NCI-H2227 (cell line): ENCODE results near the gene MDH1.
"Not testable (repeated sequence)": the region's sequence is repeated elsewhere in the genome, so short reads cannot be mapped to it uniquely, and the experiment has no call there.

ENCODE experiments used
- DNase-seq: peaks from one replicate; lab custom pipeline; 2025; ENCODE audit not compliant: unreplicated experiment; lab: John Stamatoyannopoulos, UW

Gene MDH1

DNA sequence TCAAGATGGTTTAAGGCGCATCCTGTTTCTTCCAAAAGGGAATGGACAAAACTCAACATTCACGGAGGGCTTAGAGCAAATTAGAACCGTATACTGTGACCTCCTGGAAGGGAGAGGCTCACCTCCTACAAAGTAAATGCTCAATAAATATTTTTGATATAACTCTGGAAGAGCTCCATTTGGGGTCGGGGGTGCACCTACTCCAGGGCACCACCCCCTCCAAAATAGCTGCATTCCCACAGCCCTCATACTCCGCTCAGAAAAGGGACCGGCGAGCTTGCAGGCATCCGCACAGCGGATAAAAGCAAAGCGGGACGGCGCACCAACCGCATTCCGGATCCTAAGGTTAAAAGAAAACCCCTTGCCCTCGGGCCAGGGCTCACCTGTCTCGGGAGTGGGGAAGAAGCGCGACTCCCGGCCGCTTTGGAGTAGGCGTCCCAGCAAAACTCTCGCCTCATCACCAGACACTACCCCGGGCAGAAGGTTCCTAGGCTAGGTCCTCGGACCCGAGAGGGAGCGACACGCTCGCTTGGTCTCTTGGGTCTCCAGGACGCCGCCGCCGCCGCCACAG, 864 bp upstream of the MDH1 start:
- DNase-seq: no peak

DNA sequence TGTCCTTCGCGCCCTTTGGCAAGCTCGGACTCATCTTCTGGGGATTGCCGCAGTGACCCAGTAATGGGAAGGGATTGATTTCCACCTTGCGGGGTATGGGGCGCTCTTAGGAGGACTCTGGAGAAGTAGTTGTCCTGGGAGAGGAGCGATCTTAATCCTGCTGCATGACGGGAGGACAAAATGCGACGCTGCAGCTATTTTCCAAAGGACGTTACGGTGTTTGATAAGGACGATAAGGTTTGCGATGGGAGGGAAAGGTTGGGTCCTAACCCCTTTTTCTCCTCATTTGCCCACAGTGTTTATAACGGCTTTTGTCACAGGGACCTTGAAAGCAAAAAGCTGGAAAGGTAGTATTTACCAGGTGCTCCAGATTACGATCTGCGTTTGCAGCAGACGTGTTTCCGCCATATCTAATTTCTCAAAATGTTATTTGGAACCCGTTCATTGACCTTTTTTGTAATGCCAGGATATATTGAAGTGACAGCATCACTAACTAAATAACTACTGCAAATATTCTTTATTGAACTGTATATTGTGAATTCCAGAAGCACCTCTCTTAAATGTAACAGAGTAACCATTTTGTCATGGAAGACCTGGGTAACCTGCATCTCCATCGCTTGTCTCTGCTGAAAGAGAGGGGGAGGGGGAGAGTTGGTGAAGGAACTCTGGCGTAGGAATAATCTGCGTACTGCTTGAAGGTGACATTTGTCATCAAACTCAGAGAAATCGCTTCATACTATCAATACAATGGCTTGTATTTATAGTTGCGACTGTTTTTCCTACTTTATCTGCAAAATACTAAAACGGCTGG, 590 bp downstream of the MDH1 start:
- peak; percentile 55 for DNase-seq

DNA sequence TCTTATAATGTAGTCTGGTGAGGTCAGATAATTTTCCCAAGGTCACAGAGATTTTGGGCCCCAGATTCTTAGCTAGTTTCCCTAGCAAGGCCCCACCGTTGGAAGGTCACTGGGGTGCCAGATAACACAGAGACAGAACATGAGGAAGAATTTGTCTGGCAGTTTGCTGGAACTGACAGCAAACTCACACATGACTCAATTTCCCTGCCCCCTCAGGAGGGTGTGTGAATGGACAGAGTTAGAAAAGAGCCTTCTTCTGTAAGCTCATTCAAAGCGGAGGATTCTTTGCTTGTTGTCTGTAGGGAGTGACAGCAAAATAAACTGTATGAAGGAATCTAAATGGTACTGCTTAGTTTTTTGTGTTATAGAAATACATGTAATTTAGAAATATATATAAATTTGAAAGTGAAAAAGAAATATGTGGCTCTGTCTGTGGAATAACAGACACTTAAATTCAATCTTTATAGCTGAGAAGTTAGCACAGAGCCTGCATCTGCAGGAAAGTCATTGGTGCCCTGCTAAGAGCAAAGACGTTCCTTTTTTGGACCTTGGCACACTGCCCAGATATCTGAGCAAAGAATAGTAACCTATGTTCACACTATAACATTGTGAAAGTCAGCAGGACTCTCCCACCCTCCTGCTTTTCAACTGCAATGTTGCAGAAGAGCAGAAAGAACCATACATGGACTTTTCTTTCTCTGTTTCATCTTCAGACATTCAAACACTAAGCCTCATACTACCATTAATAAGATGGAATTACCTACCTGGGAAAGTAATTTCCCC, 2.1 kb downstream of the MDH1 start:
- peak; percentile 57 for DNase-seq

DNA sequence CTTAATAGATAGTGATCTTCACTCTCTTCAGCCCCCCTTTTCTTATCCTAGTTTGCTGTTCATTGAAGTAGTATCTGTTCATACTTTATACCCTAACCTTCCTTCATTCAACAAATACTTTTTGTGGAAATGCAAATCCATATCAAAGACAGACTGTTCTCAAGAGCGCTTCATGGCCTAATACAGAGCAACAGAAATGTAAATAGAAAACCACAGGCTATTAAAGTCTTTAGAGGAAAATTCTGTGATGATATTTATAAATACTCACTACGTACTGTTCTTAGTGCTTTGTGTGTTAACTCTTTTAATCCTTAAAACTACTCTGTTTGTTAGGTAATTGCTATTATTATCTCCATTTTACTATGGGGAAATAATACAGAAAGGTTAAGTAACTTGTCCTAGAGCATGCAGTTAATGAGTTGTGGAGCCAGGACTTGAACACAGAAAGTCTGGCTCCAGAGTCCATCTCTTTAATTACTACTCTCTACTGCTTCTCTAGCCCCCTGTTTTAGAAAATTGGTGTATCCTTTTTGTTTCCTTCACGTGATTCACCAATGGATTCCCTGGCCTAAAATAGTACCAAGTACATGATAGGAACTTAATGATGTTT, 2.9 kb downstream of the MDH1 start:
- DNase-seq: no peak

DNA sequence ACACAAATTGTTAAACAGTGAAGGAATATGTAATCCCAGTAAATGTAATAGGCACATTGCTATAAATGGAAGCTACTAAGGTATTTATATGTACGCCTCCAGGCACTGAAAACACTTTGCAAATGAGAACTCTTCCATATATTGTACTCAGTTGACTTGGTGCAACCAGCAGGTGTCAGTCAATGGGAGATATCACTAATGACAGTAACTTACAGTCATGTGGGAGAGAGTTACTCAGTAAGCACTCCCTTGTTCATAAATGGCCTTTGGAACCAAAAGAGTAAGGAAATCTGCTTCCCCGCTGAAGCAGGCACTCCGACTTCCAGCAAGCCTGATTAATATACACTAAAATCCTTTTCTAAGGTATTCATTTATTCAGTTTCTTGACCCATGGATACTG, 5.9 kb downstream of the MDH1 start:
- no peak for DNase-seq

DNA sequence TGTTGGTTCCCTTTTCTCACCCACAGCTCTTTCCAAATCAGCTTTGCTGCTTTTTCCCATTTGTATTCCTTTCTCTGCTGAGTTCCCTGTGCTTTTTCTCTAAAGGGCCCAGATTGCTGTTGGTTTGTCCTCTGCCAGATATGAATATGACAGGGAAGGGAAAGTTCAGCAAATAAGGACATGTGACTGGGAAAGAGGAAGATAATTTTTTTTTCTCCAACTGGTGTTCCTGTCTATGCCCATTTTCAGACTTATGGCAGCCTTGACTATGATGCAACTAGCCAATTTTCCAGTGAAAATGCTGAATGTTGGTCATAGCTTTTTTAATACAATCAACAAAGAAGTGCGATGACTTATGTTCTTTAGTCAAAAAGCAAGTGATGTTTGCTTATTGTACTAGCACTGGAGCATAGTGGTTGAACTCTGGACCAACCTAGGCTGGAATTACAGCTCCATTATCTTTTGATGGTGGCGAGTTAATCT, 7.7 kb downstream of the MDH1 start:
- DNase-seq: no peak

DNA sequence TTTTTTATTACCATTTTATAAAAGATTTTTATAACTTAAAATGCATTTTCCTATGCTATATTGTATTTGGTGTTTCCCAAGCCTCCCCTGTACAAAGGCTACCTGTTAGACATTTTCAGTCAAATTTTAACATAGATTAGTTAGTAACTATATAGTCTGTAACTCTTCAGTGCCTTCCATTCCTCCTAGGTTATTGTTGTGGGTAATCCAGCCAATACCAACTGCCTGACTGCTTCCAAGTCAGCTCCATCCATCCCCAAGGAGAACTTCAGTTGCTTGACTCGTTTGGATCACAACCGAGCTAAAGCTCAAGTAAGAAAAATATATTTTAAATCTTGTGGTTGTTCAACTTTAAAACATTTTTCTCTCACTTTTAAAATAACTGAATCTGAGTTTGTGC, 10.2 kb downstream of the MDH1 start:
- DNase-seq: no peak

DNA sequence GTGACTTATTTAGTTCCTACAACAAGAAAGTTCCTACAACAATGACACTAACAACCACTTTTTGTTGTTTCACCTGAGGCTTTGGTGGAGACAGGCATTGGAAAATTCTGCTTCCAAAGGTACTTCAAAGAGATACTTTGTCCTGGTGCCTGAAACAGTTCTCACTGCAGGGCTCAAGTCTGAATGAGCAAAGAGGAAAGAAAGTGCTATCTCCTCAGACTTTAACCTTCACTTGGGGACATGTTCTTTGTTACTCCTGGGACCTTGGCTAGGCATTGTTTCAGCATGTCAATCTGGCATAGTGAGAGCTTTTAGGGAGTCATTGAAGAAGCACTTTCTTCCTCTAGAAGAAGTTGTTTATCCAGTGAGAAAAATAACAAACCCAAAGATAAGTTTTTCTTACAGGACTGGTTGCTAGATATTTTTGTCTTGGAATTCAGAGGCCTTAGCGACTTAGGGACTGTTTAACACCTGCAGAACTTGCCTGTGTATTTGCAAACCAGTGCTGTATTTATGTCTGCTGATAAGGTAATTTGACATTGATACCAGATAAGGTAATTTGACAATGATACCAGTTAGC, 12.2 kb downstream of the MDH1 start:
- DNase-seq: no peak

DNA sequence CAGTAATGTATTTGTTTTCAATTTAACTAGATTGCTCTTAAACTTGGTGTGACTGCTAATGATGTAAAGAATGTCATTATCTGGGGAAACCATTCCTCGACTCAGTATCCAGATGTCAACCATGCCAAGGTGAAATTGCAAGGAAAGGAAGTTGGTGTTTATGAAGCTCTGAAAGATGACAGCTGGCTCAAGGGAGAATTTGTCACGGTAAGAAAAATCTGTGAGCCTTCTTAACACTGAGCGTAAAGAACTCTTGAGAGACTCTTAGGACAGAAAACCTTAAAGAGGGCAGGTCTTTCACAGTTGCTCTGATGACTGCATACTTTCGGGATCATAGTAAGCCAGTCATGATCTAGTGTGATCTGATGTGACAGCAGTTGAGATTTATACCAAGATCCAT, 15.9 kb downstream of the MDH1 start:
- no peak for DNase-seq

DNA sequence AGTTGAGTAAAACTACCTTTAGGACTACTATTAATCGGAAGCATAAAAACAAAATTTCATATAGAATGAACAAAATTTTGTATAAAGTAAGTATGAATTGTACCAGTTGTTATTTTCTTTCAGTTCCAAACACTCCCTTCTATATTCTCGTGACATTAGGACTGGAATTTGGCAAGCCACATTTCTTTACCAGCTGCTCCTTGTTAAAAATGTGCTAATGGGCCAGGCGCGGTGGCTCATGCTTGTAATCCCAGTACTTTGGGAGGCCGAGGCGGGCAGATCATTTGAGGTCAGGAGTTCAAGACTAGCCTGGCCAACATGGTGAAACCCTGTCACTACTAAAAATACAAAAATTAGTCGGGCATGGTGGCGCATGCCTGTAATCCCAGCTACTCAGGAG, 20.1 kb downstream of the MDH1 start:
- not testable (repeated sequence) for DNase-seq

DNA sequence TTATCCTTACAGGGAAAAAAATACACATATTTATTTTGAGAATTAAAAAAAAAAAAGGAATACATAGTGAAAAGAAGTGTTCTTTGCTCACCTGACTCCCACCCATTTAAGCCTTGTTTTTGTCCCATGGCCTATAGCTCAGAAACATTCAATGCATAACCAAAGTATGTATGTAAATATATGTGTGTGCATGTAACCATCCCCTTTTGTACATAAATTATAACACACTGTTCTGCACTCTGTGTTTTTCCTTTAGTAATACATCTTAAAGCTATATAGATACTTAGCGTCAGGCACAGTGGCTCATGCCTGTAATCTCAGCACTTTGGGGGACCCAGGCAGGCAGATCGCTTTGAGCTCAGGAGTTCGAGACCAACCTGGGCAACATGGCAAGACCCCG, 21.8 kb downstream of the MDH1 start:
- no peak for DNase-seq

DNA sequence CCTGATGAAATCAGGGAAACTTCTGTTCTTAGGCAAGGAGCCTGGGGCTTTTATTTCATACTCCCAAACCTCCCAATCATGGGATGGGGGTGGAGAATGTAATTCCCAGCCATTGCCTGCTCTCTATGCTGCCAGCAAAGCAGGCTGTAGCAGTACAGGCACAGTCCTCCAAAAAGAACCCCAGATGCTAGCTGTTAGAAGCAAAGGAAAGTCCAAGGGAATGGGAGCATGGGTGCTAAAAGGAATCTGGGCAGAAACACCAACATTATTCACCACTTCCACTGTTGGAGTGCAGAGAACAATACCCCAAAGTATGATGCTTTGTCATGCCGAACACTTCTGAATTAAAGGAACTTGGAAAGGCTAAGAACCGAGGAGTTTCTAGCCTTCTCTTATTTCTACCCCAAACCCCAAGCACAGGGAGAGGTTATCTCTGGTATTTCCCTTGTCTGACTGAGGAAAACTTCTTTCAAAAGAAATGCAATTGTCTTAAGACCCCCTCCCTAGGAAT, 24.7 kb downstream of the MDH1 start:
- DNase-seq: no peak

DNA sequence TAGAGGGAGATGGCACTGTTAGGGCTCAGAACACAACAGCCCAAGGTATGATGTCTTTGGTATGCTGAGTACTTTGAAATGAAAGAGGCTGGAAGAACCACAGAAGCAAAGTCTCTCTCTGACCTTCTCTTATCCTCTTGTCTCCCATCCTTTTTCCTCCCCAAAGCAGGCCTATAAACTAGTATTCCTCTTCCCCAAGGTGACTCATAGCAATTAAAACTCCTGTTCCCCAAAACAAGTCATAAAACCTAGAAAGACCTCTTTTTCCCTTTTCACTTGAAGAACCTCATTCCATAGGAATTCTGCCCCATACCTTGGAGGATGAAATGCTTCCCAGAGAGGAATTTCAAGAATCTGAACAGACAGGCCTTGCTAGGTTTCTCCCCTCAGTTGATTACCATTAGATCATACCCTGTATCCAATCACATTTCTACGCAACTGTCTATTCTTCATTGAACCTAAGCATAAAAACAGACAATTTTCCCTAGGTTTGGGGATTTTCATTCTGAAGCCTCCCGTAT, 25.7 kb downstream of the MDH1 start:
- no peak for DNase-seq

DNA sequence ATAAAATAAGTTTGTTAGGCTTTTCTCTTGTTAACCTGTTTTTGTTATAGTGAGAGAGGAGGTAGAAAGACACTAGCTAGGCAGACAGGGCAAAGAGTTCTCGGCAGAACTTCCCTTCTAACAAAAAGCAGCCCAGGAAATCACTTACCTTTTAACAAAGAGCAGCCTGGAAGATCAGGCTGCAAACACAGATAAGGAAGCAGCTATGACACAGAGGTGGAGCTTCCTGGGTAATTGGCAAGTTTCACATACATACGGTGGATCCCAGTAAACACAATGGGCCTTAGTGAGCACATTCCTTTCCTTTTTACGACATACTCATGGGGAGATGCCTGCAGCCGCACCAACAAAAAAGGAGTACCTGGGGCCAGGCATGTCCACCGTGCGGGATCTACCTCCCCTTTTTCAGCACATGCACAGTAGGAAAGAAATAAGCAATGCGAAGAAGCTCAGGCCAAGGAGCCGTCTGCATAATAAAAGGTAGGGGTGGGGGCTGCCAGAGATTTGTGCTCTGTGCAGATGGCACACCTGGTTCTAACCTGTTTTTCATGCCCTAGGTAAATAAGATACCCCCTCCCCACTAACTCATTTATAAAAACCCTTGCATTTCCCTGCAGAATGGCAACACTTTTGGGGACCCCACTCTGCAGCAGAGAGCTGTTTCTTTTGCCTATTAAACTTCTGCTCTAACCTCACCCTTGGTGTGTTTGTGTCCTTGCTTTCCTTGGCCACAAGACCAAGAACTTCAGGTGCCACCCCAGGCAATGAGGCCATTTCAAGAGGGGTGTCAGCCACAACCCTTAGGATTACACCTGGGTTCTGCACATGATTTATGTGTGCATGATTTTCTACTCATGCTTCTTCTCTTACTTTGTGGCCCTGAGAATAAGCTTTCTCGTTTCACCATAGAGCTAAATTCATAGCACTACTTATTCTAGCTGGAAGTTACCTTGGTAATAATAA, 26.5 kb downstream of the MDH1 start:
- DNase-seq: no peak

DNA sequence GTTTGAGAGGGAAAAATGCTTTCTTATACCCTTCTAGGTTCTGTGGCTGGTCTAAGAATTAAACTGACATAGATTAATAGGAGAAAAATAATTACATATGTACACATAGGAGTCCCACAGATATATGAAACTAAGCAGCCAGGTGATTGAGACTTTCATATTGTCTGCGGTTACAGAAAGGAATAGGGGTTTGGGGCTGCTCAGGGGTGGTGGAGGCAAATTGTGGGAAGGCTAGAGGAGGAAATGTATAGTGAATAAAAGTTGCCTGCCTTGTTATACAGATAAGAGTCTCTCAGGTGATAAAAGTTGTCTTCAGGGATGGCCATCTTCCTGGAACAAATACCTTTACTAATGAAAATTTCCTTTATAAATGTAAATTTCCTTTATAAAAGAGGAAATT, 28.6 kb downstream of the MDH1 start:
- no peak for DNase-seq

DNA sequence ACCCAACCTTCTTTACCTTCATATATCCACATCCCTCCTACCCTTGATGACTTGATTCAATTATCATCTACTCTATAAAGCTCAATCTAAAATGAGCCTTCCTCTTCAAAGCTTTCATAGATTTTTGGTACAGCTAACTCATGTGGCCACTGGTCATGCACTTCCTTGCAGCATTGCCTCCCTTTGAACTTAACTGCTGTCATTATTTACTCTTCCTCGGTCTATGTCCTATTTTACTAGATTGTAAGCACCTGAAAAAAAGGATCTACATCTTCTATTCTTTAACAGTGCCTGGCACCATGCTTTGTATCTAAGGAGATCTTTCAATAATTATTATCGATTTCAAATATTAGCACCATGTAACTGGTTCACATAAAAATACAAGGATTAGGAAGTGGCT, 30.6 kb downstream of the MDH1 start:
- DNase-seq: no peak

DNA sequence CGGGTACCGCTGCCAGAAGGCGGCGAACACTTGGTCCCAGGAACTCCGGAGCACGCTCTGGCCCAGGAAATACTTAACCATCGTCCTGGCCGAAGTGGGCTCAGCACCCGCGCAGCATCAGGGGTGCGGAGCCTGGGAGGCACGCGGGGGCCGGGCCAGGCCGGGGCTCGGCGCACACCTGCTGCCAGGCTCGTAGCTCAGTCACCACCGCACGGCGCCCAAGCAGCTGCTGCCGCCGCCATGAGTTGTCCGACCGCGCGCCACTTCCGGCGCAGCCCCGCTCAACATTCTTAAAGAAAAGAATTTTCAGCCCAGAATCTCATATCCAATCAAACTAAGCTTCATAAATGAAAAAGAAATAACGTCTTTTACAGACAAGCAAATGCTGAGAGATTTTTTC, 34.0 kb downstream of the MDH1 start:
- no peak for DNase-seq

DNA sequence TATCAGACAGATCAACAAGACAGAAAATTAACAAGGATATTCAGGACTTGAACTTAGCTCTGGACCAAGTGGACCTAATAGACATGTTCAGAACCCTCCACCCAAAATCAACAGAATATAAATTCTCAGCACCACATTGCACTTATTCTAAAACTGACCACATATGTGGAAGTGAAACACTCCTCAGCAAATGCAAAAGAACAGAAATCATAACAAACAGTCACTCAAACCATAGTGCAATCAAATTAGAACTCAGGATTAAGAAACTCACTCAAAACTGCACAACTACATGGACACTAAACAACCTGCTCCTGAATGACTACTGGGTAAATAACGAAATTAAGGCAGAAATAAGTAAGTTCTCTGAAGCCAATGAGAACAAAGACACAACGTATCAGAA, 35.0 kb downstream of the MDH1 start:
- DNase-seq: not testable (repeated sequence)

DNA sequence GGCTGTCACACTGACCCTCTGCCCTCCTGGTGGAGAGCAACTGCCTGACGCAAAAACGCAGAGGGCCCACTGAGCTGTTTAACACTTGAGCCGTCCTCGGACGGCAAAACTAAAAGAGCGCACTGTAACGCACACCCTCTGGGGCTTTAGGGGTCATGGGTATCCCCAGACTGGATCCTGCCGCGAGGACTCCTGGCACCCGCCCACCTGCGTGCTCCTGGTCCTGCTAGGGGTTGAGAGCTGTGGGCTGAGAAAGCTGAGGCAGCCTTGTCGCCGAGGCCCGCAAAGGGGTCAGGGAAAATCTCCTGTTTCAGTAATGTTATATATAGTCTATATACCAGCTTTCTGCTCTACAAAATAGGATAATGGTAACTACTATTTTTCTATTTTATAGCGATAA, 39.1 kb downstream of the MDH1 start:
- DNase-seq: no peak
